AG09319 (cell line): Measurements from ENCODE around the gene THEMIS.

Experiments
- DNase-seq: peaks from one replicate; pipeline ENCODE4 v3.0.0-alpha.2; 2010; ENCODE audit warnings: low read depth; ENCODE audit errors: extremely low read depth
- CTCF ChIP-seq: IDR thresholded peaks from 2 replicates; pipeline ENCODE4 v1.5.1; 2011; ENCODE audit warnings: low read depth, mild to moderate bottlenecking, inconsistent platforms, low read length, moderate library complexity

Gene THEMIS, protein sequence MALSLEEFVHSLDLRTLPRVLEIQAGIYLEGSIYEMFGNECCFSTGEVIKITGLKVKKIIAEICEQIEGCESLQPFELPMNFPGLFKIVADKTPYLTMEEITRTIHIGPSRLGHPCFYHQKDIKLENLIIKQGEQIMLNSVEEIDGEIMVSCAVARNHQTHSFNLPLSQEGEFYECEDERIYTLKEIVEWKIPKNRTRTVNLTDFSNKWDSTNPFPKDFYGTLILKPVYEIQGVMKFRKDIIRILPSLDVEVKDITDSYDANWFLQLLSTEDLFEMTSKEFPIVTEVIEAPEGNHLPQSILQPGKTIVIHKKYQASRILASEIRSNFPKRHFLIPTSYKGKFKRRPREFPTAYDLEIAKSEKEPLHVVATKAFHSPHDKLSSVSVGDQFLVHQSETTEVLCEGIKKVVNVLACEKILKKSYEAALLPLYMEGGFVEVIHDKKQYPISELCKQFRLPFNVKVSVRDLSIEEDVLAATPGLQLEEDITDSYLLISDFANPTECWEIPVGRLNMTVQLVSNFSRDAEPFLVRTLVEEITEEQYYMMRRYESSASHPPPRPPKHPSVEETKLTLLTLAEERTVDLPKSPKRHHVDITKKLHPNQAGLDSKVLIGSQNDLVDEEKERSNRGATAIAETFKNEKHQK

GRCh38 chr6:127900935-127901334 is at the start of gene THEMIS:
Gene THEMIS (minus strand): TSS chr6:127901058. CDS start chr6:127900932, 126 bp downstream.
- no peak for TF ChIP-seq CTCF
- DNase-seq: no peak

GRCh38 chr6:127949251-127949650 is 48.4 kb upstream of the THEMIS start:
- DNase-seq: no peak
- no peak for TF ChIP-seq CTCF

DNA sequence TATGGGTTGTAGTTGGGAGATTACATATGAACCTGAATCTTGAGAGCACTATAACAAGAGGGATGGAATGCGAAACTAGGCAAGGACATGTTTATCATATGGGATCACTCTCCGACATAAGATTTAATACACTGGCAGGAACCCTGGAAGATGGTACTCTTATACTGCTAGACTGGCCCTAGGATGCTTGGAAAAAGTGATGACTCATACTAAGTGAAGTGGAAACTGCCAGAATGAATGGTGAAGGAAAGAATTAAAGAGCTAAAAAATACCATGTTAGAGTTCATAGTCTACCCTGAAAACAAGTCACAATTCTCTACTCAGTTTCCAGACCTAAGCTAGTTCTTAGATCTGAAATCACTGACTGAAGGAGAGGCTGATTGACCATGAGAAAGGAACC is 45.5 kb upstream of the THEMIS start:
- no peak for TF ChIP-seq CTCF
- no peak for DNase-seq

GRCh38 chr6:127945434-127946097 is 44.7 kb upstream of the THEMIS start:
- DNase-seq: no peak
- no peak for TF ChIP-seq CTCF

- no peak for DNase-seq
- TF ChIP-seq CTCF: no peak
Observed at GRCh38 chr6:127941228-127941627, 40.4 kb upstream of the THEMIS start.

DNA sequence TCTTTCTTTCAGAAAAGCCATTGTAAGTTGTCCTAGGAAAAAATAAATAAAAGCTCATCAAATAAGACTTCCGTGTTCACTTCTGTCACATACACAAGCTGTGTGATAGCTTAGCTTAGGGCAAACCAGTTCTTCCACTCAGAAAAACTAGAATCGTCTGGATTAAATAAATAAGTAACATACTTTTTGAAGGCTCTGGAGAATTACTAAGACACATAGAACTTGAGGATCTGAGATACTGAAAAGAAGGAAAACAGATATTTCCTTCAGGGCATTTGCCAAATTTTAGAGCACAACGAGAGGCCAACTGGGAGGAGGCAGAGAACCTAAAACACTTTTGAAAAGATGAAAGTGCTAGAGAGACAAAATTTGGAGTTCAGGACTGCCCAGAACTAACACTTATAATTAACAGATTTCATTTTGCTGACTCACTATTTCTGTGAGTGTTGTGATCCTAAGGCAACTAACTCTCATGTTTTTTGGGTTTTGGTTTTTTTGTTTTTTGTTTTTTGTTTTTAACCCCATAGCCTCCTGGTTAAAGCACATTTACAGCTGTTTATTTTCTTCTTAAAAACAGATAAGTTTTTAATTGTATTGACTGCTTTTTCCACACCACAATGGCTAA is 38.7 kb upstream of the THEMIS start:
- DNase-seq: peak; percentile 2
- TF ChIP-seq CTCF: no peak
